Parathyroid adenoma (tissue), 2 donors: Measurements from ENCODE around the gene HSD17B8.

ENCODE experiments used
- H2AFZ ChIP-seq: fragments of 300-600 bp; sonication (generic); one replicate; pipeline ENCODE4 v1.7.0; 2017; ENCODE audit warnings: antibody characterized with exemption, mild to moderate bottlenecking
- H3K27ac ChIP-seq: fragments of 300-600 bp; sonication (generic); one replicate; pipeline ENCODE4 v1.7.0; 2017
- H3K27me3 ChIP-seq: fragments of 300-600 bp; sonication (generic); one replicate; pipeline ENCODE4 v1.7.0; 2017; ENCODE audit warnings: low read length; ENCODE audit not compliant: control insufficient read depth, insufficient read depth
- H3K36me3 ChIP-seq: fragments of 300-600 bp; sonication (generic); one replicate; pipeline ENCODE4 v1.7.0; 2017; ENCODE audit warnings: low read length; ENCODE audit not compliant: control insufficient read depth, insufficient read depth
- H3K4me1 ChIP-seq: fragments of 300-600 bp; sonication (generic); one replicate; pipeline ENCODE4 v1.7.0; 2017; ENCODE audit warnings: control low read depth
- H3K4me2 ChIP-seq: fragments of 300-600 bp; sonication (generic); one replicate; pipeline ENCODE4 v1.7.0; 2017; ENCODE audit warnings: low read length
- H3K4me3 ChIP-seq: fragments of 300-600 bp; sonication (generic); one replicate; pipeline ENCODE4 v1.7.0; 2017; ENCODE audit warnings: low read depth, low read length
- H3K79me2 ChIP-seq: fragments of 300-600 bp; sonication (generic); one replicate; pipeline ENCODE4 v1.7.0; 2017; ENCODE audit warnings: control low read depth
- H3K9ac ChIP-seq: fragments of 300-600 bp; sonication (generic); one replicate; pipeline ENCODE4 v1.7.0; 2017; ENCODE audit warnings: mild to moderate bottlenecking
- H3K9me3 ChIP-seq: fragments of 300-600 bp; sonication (generic); one replicate; pipeline ENCODE4 v1.7.0; 2017; ENCODE audit warnings: low read length; ENCODE audit not compliant: control insufficient read depth
- TF ChIP-seq, protein P1 (sequence below): fragments of 300-600 bp; sonication (generic); IDR thresholded peaks from one replicate; pipeline ENCODE4 v1.7.0; 2017; ENCODE audit warnings: antibody characterized with exemption, mild to moderate bottlenecking
- donor health status: primary hyperparathyroidism.

The HSD17B8 gene

DNA sequence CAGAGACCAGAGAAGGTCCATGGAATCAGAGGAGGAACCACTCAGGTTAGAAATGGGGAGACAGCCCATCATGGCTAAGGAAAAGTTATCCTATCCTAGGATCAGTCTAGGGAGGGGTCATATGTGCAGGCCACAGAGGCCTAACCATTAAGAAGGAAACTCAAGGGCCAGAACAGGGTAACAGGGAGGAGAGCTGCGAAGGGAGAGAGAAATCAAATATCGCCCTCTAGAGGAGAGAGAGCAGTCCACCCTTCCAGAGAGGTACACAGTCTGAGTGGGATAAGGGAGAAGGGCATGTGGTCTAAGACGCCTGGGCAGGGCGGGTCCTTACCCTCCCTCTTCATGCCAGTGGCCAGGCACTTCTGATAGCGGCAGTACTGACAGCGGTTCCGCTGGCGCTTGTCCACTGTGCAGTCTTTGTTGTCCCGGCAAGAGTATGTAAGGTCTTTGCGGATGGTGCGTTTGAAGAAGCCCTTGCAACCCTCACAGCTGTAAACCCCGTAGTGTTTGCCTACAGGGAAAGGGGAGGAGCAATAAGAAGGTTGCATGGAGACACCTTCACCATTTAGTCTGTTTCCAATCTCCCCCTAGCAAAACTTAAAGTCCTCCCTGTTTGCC lies 6.9 kb upstream of the HSD17B8 start:
- Histone ChIP-seq H3K9ac (no peak overlapping the region), H2AFZ (no peak overlapping the region), H3K4me3 (no peak overlapping the region), H3K27me3 (no peaks in the 10 kb centered on the region), H3K79me2 (peaks cover 26% of the 10 kb centered on the region), H3K4me1 (peaks cover 30% of the 10 kb centered on the region), H3K27ac (no peak overlapping the region), H3K9me3 (no peaks in the 10 kb centered on the region), H3K36me3 (no peaks in the 10 kb centered on the region), H3K4me2 (no peak overlapping the region)
- TF ChIP-seq, protein P1, sequence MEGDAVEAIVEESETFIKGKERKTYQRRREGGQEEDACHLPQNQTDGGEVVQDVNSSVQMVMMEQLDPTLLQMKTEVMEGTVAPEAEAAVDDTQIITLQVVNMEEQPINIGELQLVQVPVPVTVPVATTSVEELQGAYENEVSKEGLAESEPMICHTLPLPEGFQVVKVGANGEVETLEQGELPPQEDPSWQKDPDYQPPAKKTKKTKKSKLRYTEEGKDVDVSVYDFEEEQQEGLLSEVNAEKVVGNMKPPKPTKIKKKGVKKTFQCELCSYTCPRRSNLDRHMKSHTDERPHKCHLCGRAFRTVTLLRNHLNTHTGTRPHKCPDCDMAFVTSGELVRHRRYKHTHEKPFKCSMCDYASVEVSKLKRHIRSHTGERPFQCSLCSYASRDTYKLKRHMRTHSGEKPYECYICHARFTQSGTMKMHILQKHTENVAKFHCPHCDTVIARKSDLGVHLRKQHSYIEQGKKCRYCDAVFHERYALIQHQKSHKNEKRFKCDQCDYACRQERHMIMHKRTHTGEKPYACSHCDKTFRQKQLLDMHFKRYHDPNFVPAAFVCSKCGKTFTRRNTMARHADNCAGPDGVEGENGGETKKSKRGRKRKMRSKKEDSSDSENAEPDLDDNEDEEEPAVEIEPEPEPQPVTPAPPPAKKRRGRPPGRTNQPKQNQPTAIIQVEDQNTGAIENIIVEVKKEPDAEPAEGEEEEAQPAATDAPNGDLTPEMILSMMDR, result peak; percentile 66

DNA sequence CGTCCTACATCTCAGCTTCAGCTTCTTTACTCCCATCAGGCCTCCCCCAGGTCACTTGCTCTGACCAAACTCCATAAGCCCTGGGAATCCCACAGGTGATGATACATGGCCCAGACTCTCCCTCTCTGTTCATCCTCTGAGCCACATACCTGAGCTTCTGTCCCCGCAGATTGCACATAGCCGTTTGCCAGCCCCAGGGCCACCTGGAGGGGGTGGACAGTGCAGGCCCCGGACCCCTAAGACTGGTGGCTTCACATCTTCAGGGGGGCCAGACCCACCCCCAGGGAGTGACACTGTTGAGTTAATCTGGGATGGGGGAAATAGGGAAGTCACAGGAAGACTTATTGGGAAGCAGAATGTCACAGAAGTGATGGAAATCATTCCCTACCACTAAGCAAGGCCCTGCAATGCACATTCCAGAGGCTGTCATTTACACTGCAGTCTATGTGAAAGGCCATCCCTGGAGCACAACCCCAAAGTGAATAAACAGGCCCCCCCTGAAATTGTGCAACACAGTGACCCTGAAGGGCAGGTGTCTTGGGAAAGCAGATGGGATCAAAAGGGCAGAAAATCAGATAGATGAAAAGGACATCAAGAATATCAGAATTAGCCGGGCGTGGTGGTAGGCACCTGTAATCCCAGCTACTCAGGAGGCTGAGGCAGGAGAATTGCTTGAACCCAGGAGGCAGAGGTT lies 6.1 kb upstream of the HSD17B8 start:
- Histone ChIP-seq H2AFZ (no peak overlapping the region), H3K36me3 (no peaks in the 10 kb centered on the region), H3K4me2 (no peak overlapping the region), H3K79me2 (peaks cover 33% of the 10 kb centered on the region), H3K4me1 (peaks cover 25% of the 10 kb centered on the region), H3K27ac (no peak overlapping the region), H3K27me3 (no peaks in the 10 kb centered on the region), H3K9me3 (no peaks in the 10 kb centered on the region), H3K4me3 (no peak overlapping the region), H3K9ac (no peak overlapping the region)
- TF ChIP-seq, protein P1, result no peak

DNA sequence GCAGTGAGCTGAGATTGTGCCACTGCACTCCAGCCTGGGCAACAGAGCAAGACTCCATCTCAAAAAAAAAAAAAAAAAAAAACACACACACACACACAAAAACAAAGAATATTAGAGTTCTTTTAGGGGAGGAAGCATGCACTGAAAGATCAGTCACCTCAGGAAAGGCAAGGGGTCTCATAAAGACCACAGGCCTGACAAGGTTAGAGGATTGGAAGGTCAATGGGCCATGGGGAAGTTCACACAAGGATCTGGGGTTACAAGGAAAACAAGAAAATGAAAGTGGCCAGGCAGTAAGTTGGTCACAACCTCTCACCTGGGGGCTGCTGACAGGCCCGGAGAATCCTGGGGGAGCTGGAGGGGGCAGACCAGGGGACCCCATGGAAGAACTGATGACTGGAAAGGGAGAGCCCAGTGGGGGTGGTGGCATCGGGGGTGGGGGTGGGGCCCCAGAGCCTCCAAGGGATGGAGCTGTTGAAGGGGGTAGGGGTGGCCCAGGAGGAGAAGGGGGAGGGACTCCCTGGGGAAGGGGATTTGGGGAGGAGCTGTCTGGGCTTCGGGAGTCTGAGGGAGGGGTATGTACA lies 5.5 kb upstream of the HSD17B8 start:
- Histone ChIP-seq H3K4me1 (peaks cover 22% of the 10 kb centered on the region), H3K79me2 (peaks cover 36% of the 10 kb centered on the region), H3K27me3 (no peaks in the 10 kb centered on the region), H3K27ac (no peak overlapping the region), H3K4me2 (peak overlapping the region; percentile 82), H2AFZ (no peak overlapping the region), H3K4me3 (peak overlapping the region; percentile 81), H3K9ac (no peak overlapping the region), H3K9me3 (no peaks in the 10 kb centered on the region), H3K36me3 (no peaks in the 10 kb centered on the region)
- TF ChIP-seq, protein P1, result no peak

DNA sequence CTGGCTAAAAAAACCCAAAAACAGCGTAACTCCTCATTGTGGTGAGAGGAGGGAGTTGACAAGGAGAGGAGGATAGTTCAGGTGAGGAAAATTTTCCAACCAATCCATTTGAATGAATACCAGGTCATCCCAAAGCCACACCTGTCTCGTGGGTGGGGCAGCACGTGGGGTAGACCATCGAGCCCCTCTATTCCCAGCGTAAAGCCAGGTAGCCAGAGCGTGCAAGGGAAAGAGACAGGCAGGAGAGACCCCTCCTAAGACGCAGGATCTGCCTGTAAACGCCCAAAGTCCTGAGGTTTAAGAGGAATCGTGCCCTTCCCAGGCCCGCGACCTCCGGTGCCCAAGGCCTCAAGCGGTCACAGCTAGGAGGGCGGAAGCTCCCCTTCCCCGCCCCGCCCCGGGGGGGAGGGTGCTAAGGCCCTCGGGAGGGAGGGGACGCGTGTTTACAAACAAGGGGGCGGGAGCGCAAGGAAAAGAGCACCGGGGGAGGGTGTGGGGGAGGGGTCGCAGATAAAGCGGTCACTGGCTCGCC lies 4.7 kb upstream of the HSD17B8 start:
- Histone ChIP-seq H3K4me2 (peak overlapping the region; percentile 82), H3K79me2 (peaks cover 36% of the 10 kb centered on the region), H3K4me3 (peak overlapping the region; percentile 81), H3K9ac (peak overlapping the region; percentile 98), H3K27ac (peak overlapping the region; percentile 100), H3K36me3 (no peaks in the 10 kb centered on the region), H2AFZ (peak overlapping the region; percentile 98), H3K27me3 (no peaks in the 10 kb centered on the region), H3K4me1 (peaks cover 25% of the 10 kb centered on the region), H3K9me3 (no peaks in the 10 kb centered on the region)
- TF ChIP-seq, protein P1, result no peak
